GM12865 (cell line): Measurements from ENCODE around the gene QDPR.

Experiments
- DNase-seq: peaks from one replicate; pipeline ENCODE4 v3.0.0; 2010; ENCODE audit warnings: low read depth
- H3K4me3 ChIP-seq: 2 replicates; pipeline ENCODE4 v1.5.1; 2011; ENCODE audit warnings: mild to moderate bottlenecking, low read depth, low read length, control low read depth
- TF ChIP-seq, protein P1 (sequence below): IDR thresholded peaks from 2 replicates; pipeline ENCODE4 v1.5.1; 2011; ENCODE audit warnings: low read length, control low read depth, low read depth, inconsistent platforms; ENCODE audit not compliant: insufficient read depth; ENCODE audit errors: missing control alignments

The QDPR gene

DNA sequence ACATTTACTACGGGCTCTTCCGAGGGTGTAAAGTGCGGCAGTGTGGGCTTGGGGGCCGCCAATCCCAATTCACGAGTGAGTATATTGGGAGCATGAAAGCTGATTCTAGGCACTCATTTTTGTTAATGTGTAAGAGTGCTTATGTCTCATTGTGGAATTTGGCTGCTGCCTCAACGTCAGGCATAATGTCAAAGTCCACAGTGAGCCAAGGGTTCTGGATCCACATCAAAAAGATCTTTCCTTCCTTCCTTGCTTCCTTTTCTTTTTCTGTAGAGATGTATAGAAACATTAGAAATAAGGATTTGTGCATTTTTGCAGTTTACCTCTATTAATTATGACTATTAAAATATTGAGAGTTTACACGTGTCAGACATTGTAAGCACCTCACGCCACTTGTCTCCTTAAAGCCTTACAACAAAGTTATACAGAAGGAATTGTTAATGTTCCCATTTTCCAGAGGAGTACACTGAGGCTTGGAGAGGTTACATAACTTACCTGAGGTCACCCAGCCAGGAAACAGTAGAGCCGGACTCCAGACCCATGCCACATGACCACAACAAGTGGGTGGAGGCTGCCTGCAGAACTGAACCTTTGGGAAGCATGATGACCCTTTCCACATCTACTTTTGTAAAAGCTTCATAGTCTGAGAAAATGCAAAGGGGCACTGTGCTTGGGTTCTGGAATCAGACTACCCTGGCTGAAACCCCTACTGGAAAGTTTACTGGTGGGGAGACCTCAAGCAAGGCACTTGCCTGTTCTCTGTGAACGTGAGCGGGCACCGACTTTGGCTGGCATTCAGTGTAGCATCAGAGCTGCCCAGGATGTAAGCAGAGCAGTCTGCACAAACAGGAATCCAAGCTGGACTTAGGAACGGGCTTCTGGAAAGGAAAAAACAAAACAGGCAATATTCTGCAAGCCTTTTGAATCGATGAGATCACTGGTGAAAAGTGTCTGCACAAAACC lies 3.8 kb upstream of the QDPR start:
- H3K4me3 ChIP-seq: no peak overlapping the region
- TF ChIP-seq, protein P1, sequence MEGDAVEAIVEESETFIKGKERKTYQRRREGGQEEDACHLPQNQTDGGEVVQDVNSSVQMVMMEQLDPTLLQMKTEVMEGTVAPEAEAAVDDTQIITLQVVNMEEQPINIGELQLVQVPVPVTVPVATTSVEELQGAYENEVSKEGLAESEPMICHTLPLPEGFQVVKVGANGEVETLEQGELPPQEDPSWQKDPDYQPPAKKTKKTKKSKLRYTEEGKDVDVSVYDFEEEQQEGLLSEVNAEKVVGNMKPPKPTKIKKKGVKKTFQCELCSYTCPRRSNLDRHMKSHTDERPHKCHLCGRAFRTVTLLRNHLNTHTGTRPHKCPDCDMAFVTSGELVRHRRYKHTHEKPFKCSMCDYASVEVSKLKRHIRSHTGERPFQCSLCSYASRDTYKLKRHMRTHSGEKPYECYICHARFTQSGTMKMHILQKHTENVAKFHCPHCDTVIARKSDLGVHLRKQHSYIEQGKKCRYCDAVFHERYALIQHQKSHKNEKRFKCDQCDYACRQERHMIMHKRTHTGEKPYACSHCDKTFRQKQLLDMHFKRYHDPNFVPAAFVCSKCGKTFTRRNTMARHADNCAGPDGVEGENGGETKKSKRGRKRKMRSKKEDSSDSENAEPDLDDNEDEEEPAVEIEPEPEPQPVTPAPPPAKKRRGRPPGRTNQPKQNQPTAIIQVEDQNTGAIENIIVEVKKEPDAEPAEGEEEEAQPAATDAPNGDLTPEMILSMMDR: no peak
- no peak for DNase-seq

DNA sequence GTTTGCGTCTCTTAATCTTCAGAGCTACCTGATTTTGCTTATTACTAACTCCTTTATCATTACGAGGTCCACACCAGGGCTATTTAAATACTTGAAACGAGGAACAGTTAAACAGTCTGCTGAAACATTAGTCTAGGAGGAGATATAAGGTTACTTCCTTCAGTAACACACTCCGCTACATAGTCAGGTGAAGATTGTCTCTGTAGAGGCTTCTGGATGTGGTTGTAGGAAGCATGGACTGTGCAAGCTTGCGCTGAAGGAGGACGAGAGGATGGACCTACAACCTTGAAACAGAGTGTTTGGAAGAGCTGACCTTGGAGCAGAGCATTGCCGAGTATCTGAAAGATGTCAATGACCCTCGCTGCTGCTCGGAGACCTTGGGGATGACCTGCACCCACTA lies 3.0 kb upstream of the QDPR start, which contains the start of gene CLRN2:
CLRN2 (plus strand) TSS at position 301 of the 400 bp plus-strand sequence. CDS start 102 bp downstream, outside the sequence.
- no peak for DNase-seq
- TF ChIP-seq, protein P1: no peak
- no peak within 1 kb of the TSS for H3K4me3 ChIP-seq

DNA sequence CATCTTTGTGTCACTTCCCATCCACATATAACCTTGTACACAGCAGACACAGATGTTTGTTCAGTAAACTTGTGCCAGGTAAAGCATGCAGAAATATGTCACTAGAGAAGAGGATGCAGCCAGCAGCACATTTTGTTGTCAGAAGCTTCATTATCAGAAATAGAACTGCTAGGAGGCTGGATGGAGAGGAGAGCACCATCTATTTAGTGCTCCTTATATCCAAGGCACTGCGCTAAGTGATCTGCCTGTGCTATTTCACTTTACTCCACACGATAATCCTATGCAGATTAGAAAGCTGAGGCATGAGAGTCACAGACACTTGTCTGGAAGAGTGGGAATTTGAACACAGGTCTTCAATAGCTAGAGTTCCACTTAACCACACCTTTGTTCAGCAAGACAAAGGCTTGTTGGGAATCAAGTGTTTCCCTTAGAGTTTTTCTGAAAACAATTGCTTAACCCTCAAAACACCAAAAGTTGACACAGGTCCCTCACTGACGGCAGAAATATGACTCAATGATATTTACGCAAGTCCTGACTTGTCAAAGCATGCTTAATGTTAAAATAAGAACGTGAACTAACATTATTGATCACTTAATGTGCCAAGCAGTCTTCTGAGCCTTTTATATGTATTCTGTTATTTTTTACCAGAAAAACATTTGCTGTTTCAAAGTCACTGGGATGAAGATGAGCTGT lies 1.2 kb upstream of the QDPR start:
- H3K4me3 ChIP-seq: no peak overlapping the region; the same call in 1 of the 2 replicates
- TF ChIP-seq, protein P1: no peak

GRCh38 chr4:17511509-17511949 lies 361 bp downstream of the QDPR start:
- DNase-seq: peak; percentile 79
- peak overlapping the region; percentile 57 for H3K4me3 ChIP-seq
- TF ChIP-seq, protein P1: no peak

More for the DNA sequence above, 1.2 kb upstream of the QDPR start:
- no peak for DNase-seq

DNA sequence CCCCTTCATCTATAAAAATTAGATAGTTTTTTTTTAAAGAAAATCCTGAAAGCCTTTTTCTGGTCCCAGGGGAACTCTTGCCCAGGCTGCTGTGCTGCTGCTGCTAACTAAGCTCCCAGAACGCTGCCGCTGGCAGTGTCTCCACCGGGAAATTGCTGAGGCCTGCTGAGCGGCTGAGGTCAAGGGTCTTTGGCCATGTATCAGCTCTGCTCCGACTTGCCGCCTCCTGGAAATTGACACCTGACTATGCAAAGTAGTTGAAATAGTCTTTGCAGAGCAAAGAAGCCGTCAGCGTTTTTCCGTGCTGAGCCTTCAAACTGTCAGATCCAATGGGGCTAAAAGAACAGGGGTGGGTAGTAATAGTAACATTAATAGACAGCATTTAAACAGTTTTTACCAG lies 839 bp downstream of the QDPR start:
- TF ChIP-seq, protein P1: no peak
- DNase-seq: no peak
- H3K4me3 ChIP-seq: peak overlapping the region; percentile 57

- no peak for DNase-seq
- peak overlapping the region; percentile 57 for H3K4me3 ChIP-seq
- TF ChIP-seq, protein P1: no peak
Measured at GRCh38 chr4:17510582-17510981, 1.3 kb downstream of the QDPR start.
